GM10248 (cell line): ENCODE data around the gene CDC42BPB.

Source experiments
- CTCF ChIA-PET: fragments of 300-600 bp; sonication (Branson Sonifier 250); formaldehyde crosslinking; extraction: SDS; loops from one replicate; lab custom pipeline; 2021; ENCODE audit warnings: antibody characterized with exemption; lab: Yijun Ruan, JAX
- POLR2A ChIA-PET: fragments of 350-650 bp; sonication (Branson Sonifier 250); formaldehyde crosslinking; extraction: SDS; loops from one replicate; lab custom pipeline; 2020; ENCODE audit warnings: antibody characterized with exemption; lab: Yijun Ruan, JAX
- DNase-seq: peaks from one replicate; pipeline ENCODE4 v3.0.0; 2012; ENCODE audit errors: extremely low spot score
- CTCF ChIP-seq: IDR thresholded peaks from 2 replicates; pipeline ENCODE4 v1.5.1; 2012; ENCODE audit warnings: mild to moderate bottlenecking, low read depth; ENCODE audit errors: extremely low read depth, missing control alignments, control extremely low read depth

Gene CDC42BPB

GRCh38 chr14:102939820-102940561 lies 117.4 kb downstream of the CDC42BPB start:
- ChIA-PET POLR2A (no interaction called here), CTCF (no interaction called here)
- DNase-seq, result no peak
- TF ChIP-seq CTCF, result no peak

GRCh38 chr14:102939329-102939728 lies 118.0 kb downstream of the CDC42BPB start:
- no peak for DNase-seq
- ChIA-PET CTCF (no interaction called here), POLR2A (no interaction called here)
- TF ChIP-seq CTCF, result no peak

GRCh38 chr14:102938191-102938590 lies 119.2 kb downstream of the CDC42BPB start:
- no peak for TF ChIP-seq CTCF
- ChIA-PET CTCF (no interaction called here), POLR2A (no interaction called here)
- DNase-seq, result no peak

GRCh38 chr14:102937331-102938175 lies 119.8 kb downstream of the CDC42BPB start:
- CTCF ChIA-PET, result no interaction called here
- DNase-seq, result no peak
- POLR2A ChIA-PET, result no interaction called here
- no peak for TF ChIP-seq CTCF

GRCh38 chr14:102935756-102936155 lies 121.6 kb downstream of the CDC42BPB start:
- TF ChIP-seq CTCF, result no peak
- DNase-seq, result no peak
- POLR2A ChIA-PET, result no interaction called here
- CTCF ChIA-PET, result interaction anchor here (0.9 to 1.0 kb wide), 2 partner anchors 11 to 14 kb away, joined by 3 to 4 read pairs; no protein-coding TSS in a partner anchor

GRCh38 chr14:102933618-102934231 lies 123.6 kb downstream of the CDC42BPB start:
- no peak for TF ChIP-seq CTCF
- no peak for DNase-seq
- CTCF ChIA-PET, result interaction anchor here (0.7 to 1.3 kb wide), 2 partner anchors 16 to 239 kb away, joined by 3 to 4 read pairs; no protein-coding TSS in a partner anchor

More at GRCh38 chr14:102933618-102934231, 123.6 kb downstream of the CDC42BPB start:
- POLR2A ChIA-PET, result no interaction called here
